Measurements from ENCODE around the gene CCDC117. TPM values are rescaled to one million over a fixed set of nuclear protein-coding genes. Genes with fewer than 3 reads are reported as not detected.

Gene CCDC117
- total RNA-seq, 1 experiment from 2014 or later = 40.0 TPM

GRCh38 chr22:28783786-28784671 is 11.5 kb downstream of the CCDC117 start:
- H3K23me2 ChIP-seq (ENCODE audit: insufficient read length, low read depth, low read length, poor library complexity, severe bottlenecking) = no peaks in the 10 kb centered on the region
- H4K8ac ChIP-seq (replicated peaks; ENCODE audit: insufficient read length, low read depth, low read length) = no peak overlapping the region
- Mint-ChIP-seq H3K27me3 (ENCODE audit: low read depth) (no peaks in the 10 kb centered on the region), H3K4me1 (no peaks in the 10 kb centered on the region), H3K4me3 (no peak overlapping the region), H3K36me3 (ENCODE audit: insufficient read depth in 1 of 3, low read depth in 3 of 3) (peaks cover 34 to 71% (median 69%) of the 10 kb centered on the region in 3 experiments; a peak in 6 of 7 replicates), H3K9me3 (no peaks in the 10 kb centered on the region), H3K27ac (no peak overlapping the region)
- H3K79me1 ChIP-seq (ENCODE audit: insufficient read depth, low read depth, low read length, poor library complexity, severe bottlenecking) = peaks cover 9% of the 10 kb centered on the region
- H2AK5ac ChIP-seq (ENCODE audit: insufficient read length, low read length) = no peak overlapping the region
- no peak overlapping the region for H3K27ac ChIP-seq (ENCODE audit: insufficient read length, low read depth, low read length)
- no peaks in the 10 kb centered on the region for H3K27me3 ChIP-seq (ENCODE audit: insufficient read depth, low read length)
- no peaks in the 10 kb centered on the region for H3K4me1 ChIP-seq (ENCODE audit: insufficient read depth, low read length)
- no peaks in the 10 kb centered on the region for H3K9me3 ChIP-seq (ENCODE audit: control insufficient read depth, low read depth, low read length)
- no peak overlapping the region for H2BK120ac ChIP-seq (ENCODE audit: low read depth, low read length, poor library complexity, severe bottlenecking)
- H4K91ac ChIP-seq (ENCODE audit: insufficient read length, low read depth, low read length) = no peak overlapping the region
- no peak overlapping the region for H3K4me2 ChIP-seq (ENCODE audit: insufficient read depth, insufficient read length, low read length)
- no peak overlapping the region for H2BK20ac ChIP-seq (ENCODE audit: low read depth, low read length, poor library complexity, severe bottlenecking)
- DNase-seq = no peak
- no peak overlapping the region for H3K4ac ChIP-seq (ENCODE audit: low read depth, low read length)
- no peak overlapping the region for H3K56ac ChIP-seq (ENCODE audit: insufficient read length, low read depth, low read length)
- H2AFZ ChIP-seq (ENCODE audit: low read length) = no peak overlapping the region
- no peaks in the 10 kb centered on the region for H3K79me2 ChIP-seq (ENCODE audit: insufficient read depth, low read length)
- H4K20me1 ChIP-seq (ENCODE audit: control insufficient read depth, insufficient read depth, insufficient read length) = no peaks in the 10 kb centered on the region
- H3K14ac ChIP-seq (ENCODE audit: insufficient read depth, low read length) = no peak overlapping the region
- H2BK5ac ChIP-seq (ENCODE audit: insufficient read length, low read length) = no peak overlapping the region
- H3K23ac ChIP-seq (ENCODE audit: insufficient read length, low read depth, low read length) = no peak overlapping the region
- H2BK15ac ChIP-seq (ENCODE audit: low read depth, low read length) = no peak overlapping the region
- WGBS (ENCODE audit: extremely low coverage, insufficient read length, low lambda C conversion rate) = no CpG with 5 or more reads among the region's 4 CpGs
- H3K18ac ChIP-seq (ENCODE audit: insufficient read length, low read depth, low read length) = no peak overlapping the region
- no peak overlapping the region for H3K9ac ChIP-seq (ENCODE audit: extremely low read depth, insufficient read length, low read length)
- no peak overlapping the region for H4K5ac ChIP-seq (ENCODE audit: insufficient read length, low read depth, low read length)
- TF ChIP-seq CTCF (conservative IDR thresholded peaks at IDR 0.05) = no peak
- no peak overlapping the region for H2BK12ac ChIP-seq (ENCODE audit: insufficient read length, low read depth, low read length)
- no peak overlapping the region for H3T11ph ChIP-seq (ENCODE audit: low read length)

Data from H9 (cell line).